VCaP (cell line): ENCODE results near the gene RIT2.

Experiments used
- H3K27ac ChIP-seq: fragments of 450-650 bp; 2 replicates; pipeline ENCODE4 v1.5.1; 2017
- CTCF ChIP-seq: fragments of 450-650 bp; conservative IDR thresholded peaks from 2 replicates; pipeline ENCODE4 v1.5.1; 2017; ENCODE audit warnings: mild to moderate bottlenecking, moderate library complexity

Gene RIT2

GRCh38 chr18:43148231-43148630 is 32.7 kb upstream of the RIT2 start:
- TF ChIP-seq CTCF = no peak
- no peak overlapping the region for H3K27ac ChIP-seq

- TF ChIP-seq CTCF = no peak
- H3K27ac ChIP-seq = peak overlapping the region; percentile 56
These were observed 25.7 kb upstream of the RIT2 start for GRCh38 chr18:43141208-43141607.

- TF ChIP-seq CTCF = no peak
- no peak overlapping the region; the same call in 1 of the 2 replicates for H3K27ac ChIP-seq
These were observed 23.9 kb upstream of the RIT2 start for GRCh38 chr18:43139288-43139946.

GRCh38 chr18:43134876-43135275 is 19.4 kb upstream of the RIT2 start:
- H3K27ac ChIP-seq = no peak overlapping the region
- TF ChIP-seq CTCF = no peak

- TF ChIP-seq CTCF = no peak
- no peak overlapping the region for H3K27ac ChIP-seq
These were observed 15.3 kb upstream of the RIT2 start for GRCh38 chr18:43130716-43131260.

- TF ChIP-seq CTCF = no peak
- H3K27ac ChIP-seq = no peak overlapping the region; the same call in 1 of the 2 replicates
These were observed 14.6 kb upstream of the RIT2 start for GRCh38 chr18:43129946-43130524.

- H3K27ac ChIP-seq = no peak overlapping the region
- no peak for TF ChIP-seq CTCF
These were observed 10.0 kb upstream of the RIT2 start for GRCh38 chr18:43125471-43125870.
